Medulla oblongata (tissue), 1 donor: ENCODE measurements around the gene RET.
"Not testable (repeated sequence)": the region's sequence is repeated elsewhere in the genome, so short reads cannot be mapped to it uniquely, and the experiment has no call there.

Source experiments
- DNase-seq: peaks from one replicate; pipeline ENCODE4 v3.0.0-alpha.2; 2015; ENCODE audit errors: extremely low spot score

Gene RET

GRCh38 chr10:43077421-43078171 is 727 bp downstream of the RET start:
- no peak for DNase-seq

GRCh38 chr10:43078175-43078985 is 1.5 kb downstream of the RET start:
- DNase-seq: no peak

GRCh38 chr10:43078986-43079273 is 2.1 kb downstream of the RET start:
- DNase-seq: no peak

- DNase-seq: no peak
These were observed 3.0 kb downstream of the RET start for GRCh38 chr10:43079856-43080255.

- DNase-seq: no peak
These were observed 5.2 kb downstream of the RET start for GRCh38 chr10:43082087-43082486.

- no peak for DNase-seq
These were observed 5.9 kb downstream of the RET start for GRCh38 chr10:43082746-43083145.

- DNase-seq: no peak
These were observed 6.9 kb downstream of the RET start for GRCh38 chr10:43083764-43084163.

GRCh38 chr10:43084812-43085211 is 7.9 kb downstream of the RET start:
- no peak for DNase-seq

- no peak for DNase-seq
These were observed 9.6 kb downstream of the RET start for GRCh38 chr10:43086321-43086942.

- no peak for DNase-seq
These were observed 12.7 kb downstream of the RET start for GRCh38 chr10:43089519-43089918.

GRCh38 chr10:43090188-43090587 is 13.3 kb downstream of the RET start:
- no peak for DNase-seq

- DNase-seq: no peak
These were observed 13.8 kb downstream of the RET start for GRCh38 chr10:43090664-43091063.

GRCh38 chr10:43091846-43092245 is 15.0 kb downstream of the RET start:
- no peak for DNase-seq

GRCh38 chr10:43093423-43094076 is 16.7 kb downstream of the RET start:
- DNase-seq: no peak

GRCh38 chr10:43094085-43094484 is 17.2 kb downstream of the RET start:
- DNase-seq: no peak

- DNase-seq: not testable (repeated sequence)
These were observed 22.5 kb downstream of the RET start for GRCh38 chr10:43099339-43099738.

- no peak for DNase-seq
These were observed 23.1 kb downstream of the RET start for GRCh38 chr10:43099928-43100327.

- DNase-seq: no peak
These were observed 23.5 kb downstream of the RET start for GRCh38 chr10:43100366-43100765.

- no peak for DNase-seq
These were observed 25.4 kb downstream of the RET start for GRCh38 chr10:43102063-43102828.

- peak; percentile 76 for DNase-seq
These were observed 28.5 kb downstream of the RET start for GRCh38 chr10:43105102-43105955.

- no peak for DNase-seq
These were observed 29.0 kb downstream of the RET start for GRCh38 chr10:43105956-43106229.
